HL-60 (cell line): Measurements from ENCODE around the gene SLC25A10.

Experiments used
- CTCF ChIP-seq: IDR thresholded peaks from one replicate; pipeline ENCODE4 v1.5.1; 2011; ENCODE audit warnings: low read length, control low read depth, inconsistent platforms; ENCODE audit not compliant: insufficient read depth
- POLR2AphosphoS5 ChIP-seq: IDR thresholded peaks from 2 replicates; pipeline ENCODE4 v1.6.1; 2012; ENCODE audit warnings: low read depth

- no peak for TF ChIP-seq CTCF
- TF ChIP-seq POLR2AphosphoS5 = no peak
Observed at GRCh38 chr17:81686614-81687013, 25.5 kb upstream of the SLC25A10 start.
